A673 (cell line): ENCODE results near the gene ZNF555. TPM values are rescaled to one million over a fixed set of nuclear protein-coding genes. Genes with fewer than 3 reads are reported as not detected.

Experiments
- BruUV-seq: library from RNA; stranded (reverse); fragments of 400-500 nt; replicated peaks from 2 replicates; lab custom pipeline; 2021; lab: Mats Ljungman, UMichigan
- CTCF ChIA-PET: fragments of 300-600 bp; sonication (Branson Sonifier 250); formaldehyde crosslinking; loops from one replicate; lab custom pipeline; 2022; ENCODE audit warnings: antibody characterized with exemption; lab: Charles Lee
- POLR2A ChIA-PET: fragments of 300-600 bp; sonication (Branson Sonifier 250); formaldehyde crosslinking; loops from one replicate; lab custom pipeline; 2022; ENCODE audit warnings: antibody characterized with exemption; ENCODE audit not compliant: low non-redundant PET; lab: Charles Lee
- DNase-seq: peaks from one replicate; pipeline ENCODE4 v3.0.0-alpha.2; 2015; ENCODE audit warnings: low spot score
- H3K27ac ChIP-seq: fragments of 200-600 bp; sonication (generic); 2 replicates; pipeline ENCODE4 v1.5.1; 2016; ENCODE audit warnings: mixed run types, low read depth, mild to moderate bottlenecking, mixed read lengths, antibody characterized with exemption, low read length; ENCODE audit not compliant: poor library complexity, severe bottlenecking
- H3K27me3 ChIP-seq: fragments of 200-600 bp; sonication (generic); replicated peaks from 2 replicates; pipeline ENCODE4 v1.6.1; 2017; ENCODE audit warnings: mixed run types, low read depth, mild to moderate bottlenecking, mixed read lengths, antibody characterized with exemption, low read length; ENCODE audit not compliant: insufficient read depth, poor library complexity
- H3K36me3 ChIP-seq: fragments of 200-600 bp; sonication (generic); 2 replicates; pipeline ENCODE4 v1.6.1; 2016; ENCODE audit warnings: mixed run types, mild to moderate bottlenecking, mixed read lengths, antibody characterized with exemption, low read length; ENCODE audit not compliant: insufficient read depth, poor library complexity, severe bottlenecking
- H3K4me1 ChIP-seq: fragments of 200-600 bp; sonication (generic); 2 replicates; pipeline ENCODE4 v1.6.1; 2017; ENCODE audit warnings: mixed run types, mild to moderate bottlenecking, mixed read lengths, antibody characterized with exemption, low read length; ENCODE audit not compliant: insufficient read depth, poor library complexity, severe bottlenecking
- H3K4me3 ChIP-seq: fragments of 200-600 bp; sonication (generic); 2 replicates; pipeline ENCODE4 v1.5.1; 2016; ENCODE audit warnings: low read depth, mixed run types, mild to moderate bottlenecking, mixed read lengths, low read length; ENCODE audit not compliant: poor library complexity, severe bottlenecking
- H3K9me3 ChIP-seq: fragments of 200-600 bp; sonication (generic); 2 replicates; pipeline ENCODE4 v1.6.1; 2016; ENCODE audit warnings: mixed run types, low read depth, mild to moderate bottlenecking, mixed read lengths, antibody characterized with exemption, low read length; ENCODE audit not compliant: poor library complexity, severe bottlenecking
- EZH2 ChIP-seq: fragments of 200-600 bp; sonication (generic); IDR thresholded peaks from 2 replicates; pipeline ENCODE4 v1.6.1; 2017; ENCODE audit warnings: borderline replicate concordance, low read depth, mild to moderate bottlenecking, mixed read lengths, antibody characterized with exemption, low read length; ENCODE audit not compliant: poor library complexity, severe bottlenecking
- intact Hi-C: fragments of 100-400 bp; cut with micrococcal nuclease; formaldehyde crosslinking; loops from one replicate; pipeline ENCODE4 v1.10.0; 2022; ENCODE audit not compliant: unreplicated experiment
- total RNA-seq: library from RNA; stranded (reverse); gene quantifications from 2 replicates; pipeline ENCODE4 v1.2.3, GENCODE V29; 2021
- TF ChIP-seq, protein P1 (sequence below): fragments of 300-800, 200-600 bp; sonication (generic); conservative IDR thresholded peaks from 2 replicates; pipeline ENCODE4 v1.5.1; 2017; ENCODE audit warnings: low read depth, mild to moderate bottlenecking, antibody characterized with exemption, low read length, moderate library complexity, mixed read lengths

Gene ZNF555
- total RNA-seq, 1 experiment from 2014 or later: 4.8 TPM

GRCh38 chr19:2793126-2793525, 48.1 kb upstream of the ZNF555 start:
- no peak for DNase-seq
- peaks cover 42% of the 10 kb centered on the region for H3K36me3 ChIP-seq
- no TSS peak for BruUV-seq
- H3K27ac ChIP-seq: no peak overlapping the region
- no peaks in the 10 kb centered on the region for H3K27me3 ChIP-seq
- TF ChIP-seq, protein P1, sequence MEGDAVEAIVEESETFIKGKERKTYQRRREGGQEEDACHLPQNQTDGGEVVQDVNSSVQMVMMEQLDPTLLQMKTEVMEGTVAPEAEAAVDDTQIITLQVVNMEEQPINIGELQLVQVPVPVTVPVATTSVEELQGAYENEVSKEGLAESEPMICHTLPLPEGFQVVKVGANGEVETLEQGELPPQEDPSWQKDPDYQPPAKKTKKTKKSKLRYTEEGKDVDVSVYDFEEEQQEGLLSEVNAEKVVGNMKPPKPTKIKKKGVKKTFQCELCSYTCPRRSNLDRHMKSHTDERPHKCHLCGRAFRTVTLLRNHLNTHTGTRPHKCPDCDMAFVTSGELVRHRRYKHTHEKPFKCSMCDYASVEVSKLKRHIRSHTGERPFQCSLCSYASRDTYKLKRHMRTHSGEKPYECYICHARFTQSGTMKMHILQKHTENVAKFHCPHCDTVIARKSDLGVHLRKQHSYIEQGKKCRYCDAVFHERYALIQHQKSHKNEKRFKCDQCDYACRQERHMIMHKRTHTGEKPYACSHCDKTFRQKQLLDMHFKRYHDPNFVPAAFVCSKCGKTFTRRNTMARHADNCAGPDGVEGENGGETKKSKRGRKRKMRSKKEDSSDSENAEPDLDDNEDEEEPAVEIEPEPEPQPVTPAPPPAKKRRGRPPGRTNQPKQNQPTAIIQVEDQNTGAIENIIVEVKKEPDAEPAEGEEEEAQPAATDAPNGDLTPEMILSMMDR: no peak
- no peak for TF ChIP-seq EZH2
- ChIA-PET POLR2A (no interaction called here), CTCF (no interaction called here)
- no peak overlapping the region for H3K4me3 ChIP-seq
- no peaks in the 10 kb centered on the region for H3K4me1 ChIP-seq
- intact Hi-C loops: no loop called here
- H3K9me3 ChIP-seq: no peaks in the 10 kb centered on the region

- Histone ChIP-seq H3K27me3 (no peaks in the 10 kb centered on the region), H3K4me1 (no peaks in the 10 kb centered on the region), H3K4me3 (no peak overlapping the region), H3K9me3 (no peaks in the 10 kb centered on the region), H3K27ac (no peak overlapping the region), H3K36me3 (peaks cover 45% of the 10 kb centered on the region)
- CTCF ChIA-PET: no interaction called here
- no TSS peak for BruUV-seq
- DNase-seq: no peak
- POLR2A ChIA-PET: interaction anchor here (0.6 kb wide), 1 partner anchor 152 kb away, joined by 7 read pairs; no protein-coding TSS in a partner anchor
- TF ChIP-seq, protein P1: no peak
- TF ChIP-seq EZH2: no peak
- intact Hi-C loops: no loop called here
Observed at GRCh38 chr19:2793577-2793976, 47.7 kb upstream of the ZNF555 start.

DNA sequence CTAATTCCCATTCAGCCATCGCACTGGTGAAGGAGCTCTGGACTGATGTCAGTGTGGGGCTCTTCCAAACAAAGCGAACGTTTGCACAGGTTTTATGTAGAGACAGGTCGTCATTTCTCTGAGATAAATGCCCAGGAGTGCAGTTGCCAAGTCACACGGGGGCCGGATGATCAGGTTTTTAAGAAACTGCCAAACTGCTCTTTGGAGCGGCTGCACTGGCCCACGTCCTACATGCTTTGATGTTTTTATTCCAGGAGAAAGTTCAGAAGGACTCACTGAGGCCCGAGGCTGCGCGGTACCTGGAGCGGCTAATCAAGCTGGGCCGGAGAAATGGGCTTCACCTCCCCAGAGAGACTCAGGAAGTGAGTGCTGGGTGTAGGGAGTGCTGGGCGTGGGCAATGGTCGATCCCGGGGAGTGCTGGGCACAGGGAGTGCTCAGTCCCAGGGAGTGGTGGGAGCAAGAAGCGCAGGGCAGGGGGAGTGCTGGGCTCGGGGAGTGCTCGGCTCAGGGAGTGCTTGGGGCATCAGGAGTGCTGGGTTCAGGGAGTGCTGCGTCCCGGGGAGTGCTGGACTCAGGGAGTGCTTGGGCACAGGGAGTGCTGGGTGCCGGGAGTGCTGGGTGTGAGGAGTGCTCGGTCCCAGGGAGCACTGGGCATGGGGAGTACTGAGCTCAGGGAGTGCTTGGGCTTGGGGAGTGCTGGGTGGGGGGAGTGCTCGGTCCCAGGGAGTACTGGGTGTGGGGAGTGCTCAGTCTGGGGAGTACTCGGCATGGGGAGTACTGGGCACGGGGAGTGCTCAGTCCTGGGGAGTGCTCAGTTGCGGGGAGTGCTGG, 45.2 kb upstream of the ZNF555 start:
- DNase-seq: no peak
- POLR2A ChIA-PET: no interaction called here
- BruUV-seq: no TSS peak

More for the DNA sequence above, 45.2 kb upstream of the ZNF555 start:
- Histone ChIP-seq H3K36me3 (peaks cover 50% of the 10 kb centered on the region), H3K27me3 (no peaks in the 10 kb centered on the region), H3K4me1 (no peaks in the 10 kb centered on the region), H3K4me3 (no peak overlapping the region), H3K27ac (no peak overlapping the region), H3K9me3 (no peaks in the 10 kb centered on the region)
- intact Hi-C loops: no loop called here
- CTCF ChIA-PET: interaction anchor here (0.6 kb wide), 1 partner anchor 432 kb away, joined by 7 read pairs; no protein-coding TSS in a partner anchor
- TF ChIP-seq, protein P1: no peak
- no peak for TF ChIP-seq EZH2
